LNCAP (cell line): ENCODE measurements around the gene MKLN1.

Source experiments
- CTCF ChIP-seq: fragments of 450-650 bp; IDR thresholded peaks from 2 replicates; pipeline ENCODE4 v1.5.1; 2017; ENCODE audit warnings: mild to moderate bottlenecking

MKLN1 gene

DNA sequence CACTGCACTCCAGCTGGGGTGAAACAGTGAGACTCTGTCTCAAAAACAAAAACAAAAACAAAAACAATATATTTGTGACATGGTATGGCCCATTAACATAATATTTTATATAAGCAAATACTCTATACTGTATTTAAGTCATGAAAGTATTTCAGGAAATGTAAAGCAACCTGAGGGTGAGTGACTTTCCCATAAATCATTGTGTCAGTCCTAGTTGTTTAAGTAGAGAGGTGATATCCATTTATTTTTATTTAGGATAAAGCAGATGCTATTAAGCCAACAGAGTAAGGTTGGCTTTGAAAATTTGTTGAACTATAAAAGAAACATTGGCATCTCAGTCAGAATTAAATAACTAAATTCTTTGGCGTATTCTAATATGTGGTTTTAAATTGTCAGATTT is 60.5 kb downstream of the MKLN1 start:
- TF ChIP-seq CTCF = no peak

DNA sequence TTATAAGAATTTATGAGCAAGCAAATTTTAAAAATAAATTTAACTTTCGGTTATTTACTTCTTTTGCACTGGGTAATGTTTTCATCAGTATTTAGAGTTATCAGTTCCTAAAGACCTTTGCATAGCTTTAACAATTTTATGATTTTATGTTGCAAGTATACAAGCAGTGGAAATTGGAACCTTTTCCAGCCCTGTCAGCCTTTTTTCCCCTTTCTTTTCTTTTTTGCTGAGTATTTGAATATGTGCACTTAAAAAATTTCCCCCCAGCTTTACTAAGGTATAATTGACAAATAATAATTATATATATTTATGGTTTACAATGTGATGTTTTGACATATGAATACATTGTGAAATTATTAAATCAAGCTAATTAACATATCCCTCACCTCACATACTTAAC is 62.6 kb downstream of the MKLN1 start:
- TF ChIP-seq CTCF = no peak

DNA sequence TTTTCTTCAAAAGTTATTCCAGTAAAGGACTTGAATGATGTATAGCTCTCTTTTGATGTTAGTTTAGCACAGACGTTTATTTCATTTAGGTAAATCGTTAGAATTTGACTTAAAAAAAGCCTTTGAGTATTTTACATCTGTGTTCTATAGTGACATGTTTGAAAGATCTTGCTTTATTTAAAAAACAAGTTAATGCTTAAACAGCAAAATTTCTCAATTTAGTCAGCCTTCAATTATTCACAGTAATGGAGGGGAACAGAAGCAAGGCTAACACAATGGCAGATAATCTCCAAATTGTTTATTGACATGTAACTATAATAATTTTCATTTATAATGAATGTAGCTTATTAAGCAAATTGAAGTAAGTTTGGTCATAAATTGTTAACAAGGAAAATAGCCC is 63.5 kb downstream of the MKLN1 start:
- no peak for TF ChIP-seq CTCF

GRCh38 chr7:131400681-131401176 is 73.1 kb downstream of the MKLN1 start:
- no peak for TF ChIP-seq CTCF

- no peak for TF ChIP-seq CTCF
Measured at GRCh38 chr7:131401194-131401593, 73.5 kb downstream of the MKLN1 start.

DNA sequence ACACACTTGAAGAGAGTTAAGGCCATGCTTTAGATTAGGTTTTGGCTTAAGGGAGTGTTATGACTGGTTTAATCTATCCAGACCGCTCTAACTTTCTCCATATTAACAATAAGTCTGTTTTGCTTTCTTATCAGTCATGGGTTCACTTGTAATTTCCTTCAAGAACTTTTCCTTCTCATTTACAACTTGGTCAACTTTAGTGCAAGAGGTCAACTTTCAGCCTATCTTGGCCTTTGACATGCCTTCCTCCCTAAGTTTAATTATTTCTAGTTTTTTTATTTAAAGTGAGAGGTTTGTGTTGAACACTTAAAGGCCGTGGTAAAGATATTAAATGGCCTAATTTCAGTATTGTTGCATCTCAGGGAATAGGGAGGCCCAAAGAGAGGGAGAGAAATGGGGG is 75.6 kb downstream of the MKLN1 start:
- no peak for TF ChIP-seq CTCF

- no peak for TF ChIP-seq CTCF
Measured at GRCh38 chr7:131404226-131404911, 76.7 kb downstream of the MKLN1 start.
